Measurements from ENCODE around the gene DSE.

DSE gene

DNA sequence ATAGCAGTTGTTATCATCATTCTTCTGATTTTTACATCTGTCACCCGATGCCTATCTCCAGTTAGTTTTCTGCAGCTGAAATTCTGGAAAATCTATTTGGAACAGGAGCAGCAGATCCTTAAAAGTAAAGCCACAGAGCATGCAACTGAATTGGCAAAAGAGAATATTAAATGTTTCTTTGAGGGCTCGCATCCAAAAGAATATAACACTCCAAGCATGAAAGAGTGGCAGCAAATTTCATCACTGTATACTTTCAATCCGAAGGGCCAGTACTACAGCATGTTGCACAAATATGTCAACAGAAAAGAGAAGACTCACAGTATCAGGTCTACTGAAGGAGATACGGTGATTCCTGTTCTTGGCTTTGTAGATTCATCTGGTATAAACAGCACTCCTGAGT lies 92.6 kb downstream of the DSE start:
- Histone ChIP-seq H3K36me3 (ENCODE audit: insufficient read depth, low read length) (no peaks in the 10 kb centered on the region), H3K27me3 (ENCODE audit: control insufficient read depth in 1 of 2, insufficient read depth in 2 of 2, low read length in 2 of 2) (peaks cover 0 to 13% of the 10 kb centered on the region in 2 donors), H3K9me3 (ENCODE audit: low read length) (no peaks in the 10 kb centered on the region), H3K4me3 (ENCODE audit: low read depth in 1 of 2, low read length in 2 of 2) (no peak overlapping the region), H3K4me1 (ENCODE audit: insufficient read depth, low read length) (no peaks in the 10 kb centered on the region), H3K27ac (ENCODE audit: low read depth, low read length) (no peak overlapping the region), H3K9ac (ENCODE audit: low read length) (no peak overlapping the region)

DNA sequence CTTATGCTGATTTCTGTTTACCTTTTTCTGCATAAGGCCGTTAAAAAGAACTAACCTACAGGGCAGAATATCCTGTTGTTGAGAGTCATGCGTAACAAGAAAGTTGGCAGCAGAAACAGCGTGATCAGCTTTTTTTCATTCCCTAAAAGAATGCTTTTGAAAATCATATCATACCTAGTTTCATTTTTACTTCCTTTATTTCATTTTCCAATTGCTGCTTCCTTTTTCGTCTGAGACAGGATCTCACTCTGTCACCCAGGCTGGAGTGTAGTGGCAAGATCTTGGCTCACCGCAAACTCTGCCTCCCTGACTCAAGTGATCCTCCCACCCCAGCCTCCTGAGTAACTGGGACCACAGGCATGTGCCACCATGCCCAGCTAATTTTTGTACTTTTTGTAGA lies 94.5 kb downstream of the DSE start:
- no peaks in the 10 kb centered on the region for H3K36me3 ChIP-seq (ENCODE audit: insufficient read depth, low read length)
- H3K27me3 ChIP-seq (ENCODE audit: control insufficient read depth in 1 of 2, insufficient read depth in 2 of 2, low read length in 2 of 2) = peaks cover 0 to 13% of the 10 kb centered on the region in 2 donors
- H3K27ac ChIP-seq (ENCODE audit: low read depth, low read length) = no peak overlapping the region
- no peaks in the 10 kb centered on the region for H3K9me3 ChIP-seq (ENCODE audit: low read length)
- no peaks in the 10 kb centered on the region for H3K4me1 ChIP-seq (ENCODE audit: insufficient read depth, low read length)
- no peak overlapping the region for H3K9ac ChIP-seq (ENCODE audit: low read length)
- H3K4me3 ChIP-seq (ENCODE audit: low read depth in 1 of 2, low read length in 2 of 2) = no peak overlapping the region

DNA sequence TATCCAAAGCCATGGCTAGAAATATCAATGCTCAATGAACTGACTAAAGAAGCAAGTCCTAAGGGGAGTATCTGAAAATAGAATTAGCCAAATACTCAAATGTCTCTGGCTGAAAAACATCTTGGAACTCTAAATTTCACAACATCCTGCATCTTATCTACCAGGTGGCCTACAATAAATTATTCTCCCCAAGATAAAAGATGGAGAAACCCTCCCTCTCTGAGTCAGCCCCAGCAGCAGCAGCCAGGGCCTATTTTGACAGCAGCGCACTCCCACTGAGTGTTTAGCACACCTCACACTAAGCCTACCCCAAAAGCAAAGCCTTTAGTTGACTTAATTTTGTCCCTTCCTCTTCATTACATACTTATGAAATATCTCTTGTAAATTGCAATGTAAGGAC lies 96.3 kb downstream of the DSE start:
- Histone ChIP-seq H3K4me3 (ENCODE audit: low read depth in 1 of 2, low read length in 2 of 2) (no peak overlapping the region), H3K27ac (ENCODE audit: low read depth, low read length) (no peak overlapping the region), H3K27me3 (ENCODE audit: control insufficient read depth in 1 of 2, insufficient read depth in 2 of 2, low read length in 2 of 2) (peaks cover 0 to 9% of the 10 kb centered on the region in 2 donors), H3K9ac (ENCODE audit: low read length) (no peak overlapping the region), H3K4me1 (ENCODE audit: insufficient read depth, low read length) (no peaks in the 10 kb centered on the region), H3K9me3 (ENCODE audit: low read length) (no peaks in the 10 kb centered on the region), H3K36me3 (ENCODE audit: insufficient read depth, low read length) (no peaks in the 10 kb centered on the region)

DNA sequence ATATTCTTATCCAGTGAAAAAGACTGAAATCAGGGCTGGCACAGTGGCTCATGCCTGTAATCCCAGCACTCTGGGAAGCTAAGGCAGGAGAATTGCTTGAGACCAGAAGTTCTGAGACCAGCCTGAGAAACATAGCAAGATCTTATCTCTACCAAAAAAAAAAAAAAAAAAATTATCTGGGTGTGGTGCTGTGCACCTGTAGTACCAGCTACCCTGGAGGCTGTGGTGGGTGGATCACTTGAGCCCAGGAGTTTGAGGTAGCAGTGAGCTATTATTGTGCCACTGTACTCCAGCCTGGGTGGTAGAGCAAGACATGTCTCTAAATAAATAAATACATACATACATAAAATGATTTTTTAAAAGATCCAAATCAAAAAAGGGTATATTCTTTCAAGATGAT lies 96.8 kb downstream of the DSE start:
- no peaks in the 10 kb centered on the region for H3K9me3 ChIP-seq (ENCODE audit: low read length)
- H3K4me3 ChIP-seq (ENCODE audit: low read depth in 1 of 2, low read length in 2 of 2) = no peak overlapping the region
- H3K4me1 ChIP-seq (ENCODE audit: insufficient read depth, low read length) = no peaks in the 10 kb centered on the region
- H3K36me3 ChIP-seq (ENCODE audit: insufficient read depth, low read length) = no peaks in the 10 kb centered on the region
- H3K9ac ChIP-seq (ENCODE audit: low read length) = no peak overlapping the region
- H3K27ac ChIP-seq (ENCODE audit: low read depth, low read length) = no peak overlapping the region
- peaks cover 0 to 7% of the 10 kb centered on the region in 2 donors for H3K27me3 ChIP-seq (ENCODE audit: control insufficient read depth in 1 of 2, insufficient read depth in 2 of 2, low read length in 2 of 2)

DNA sequence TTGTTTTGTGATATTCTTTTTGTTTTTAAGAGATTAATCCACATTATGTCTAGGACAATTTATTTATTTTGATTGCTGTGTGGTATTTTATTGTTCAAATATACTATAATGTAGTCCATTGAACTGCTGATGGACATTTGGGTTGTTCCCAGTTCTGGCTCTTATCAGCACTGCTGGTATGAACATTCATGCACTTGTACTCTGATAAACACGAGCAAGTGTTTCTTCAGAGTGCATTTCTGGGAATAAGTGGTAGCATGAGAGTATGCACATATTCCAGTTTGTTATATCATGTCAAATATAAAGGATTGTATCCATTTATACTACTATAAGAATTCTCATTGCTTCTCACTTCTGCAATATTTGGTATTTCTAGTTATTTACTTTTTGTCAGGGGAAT lies 97.5 kb downstream of the DSE start:
- no peak overlapping the region for H3K4me3 ChIP-seq (ENCODE audit: low read depth in 1 of 2, low read length in 2 of 2)
- H3K36me3 ChIP-seq (ENCODE audit: insufficient read depth, low read length) = no peaks in the 10 kb centered on the region
- H3K9me3 ChIP-seq (ENCODE audit: low read length) = no peaks in the 10 kb centered on the region
- H3K27me3 ChIP-seq (ENCODE audit: control insufficient read depth in 1 of 2, insufficient read depth in 2 of 2, low read length in 2 of 2) = peaks cover 0 to under 1% of the 10 kb centered on the region in 2 donors
- H3K27ac ChIP-seq (ENCODE audit: low read depth, low read length) = no peak overlapping the region
- no peaks in the 10 kb centered on the region for H3K4me1 ChIP-seq (ENCODE audit: insufficient read depth, low read length)
- no peak overlapping the region for H3K9ac ChIP-seq (ENCODE audit: low read length)

DNA sequence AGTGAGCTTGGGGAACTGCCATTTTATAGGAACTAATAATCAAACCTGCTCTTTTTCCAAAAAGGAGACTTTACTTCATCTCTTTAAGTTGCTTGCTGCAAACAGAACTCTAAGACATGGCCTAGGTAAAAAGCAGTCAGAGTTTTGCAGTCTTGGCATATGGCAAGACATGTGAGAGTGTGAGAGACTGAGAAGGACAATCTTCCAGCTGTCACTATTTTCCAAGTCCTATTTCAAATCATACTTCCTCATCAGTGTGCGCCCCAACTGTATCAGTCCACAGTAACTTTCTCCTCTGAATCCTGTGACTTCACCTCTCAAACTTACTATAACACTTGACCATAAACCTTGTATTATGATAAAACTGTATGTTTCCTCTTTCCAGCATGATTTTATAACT lies 100.8 kb downstream of the DSE start:
- Histone ChIP-seq H3K4me3 (ENCODE audit: low read depth in 1 of 2, low read length in 2 of 2) (no peak overlapping the region), H3K36me3 (ENCODE audit: insufficient read depth, low read length) (no peaks in the 10 kb centered on the region)

DNA sequence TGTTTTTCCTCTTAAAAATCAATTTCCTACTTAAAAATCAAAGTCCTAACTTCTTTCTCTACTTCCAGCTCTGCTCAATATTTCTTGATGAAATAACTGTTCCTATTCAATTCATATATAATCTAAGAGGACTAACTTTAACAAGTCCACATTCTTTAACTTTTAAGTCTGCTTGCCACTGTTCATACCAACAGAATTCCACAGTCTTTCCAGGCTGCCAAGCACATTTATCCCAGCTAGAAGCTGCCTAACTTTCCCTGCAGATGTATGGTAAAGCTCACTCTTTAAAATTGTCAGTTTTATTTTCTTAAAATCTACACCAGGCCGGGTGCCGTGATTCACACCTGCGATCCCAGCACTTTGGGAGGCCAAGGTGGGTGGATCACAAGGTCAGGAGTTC lies 102.0 kb downstream of the DSE start:
- no peaks in the 10 kb centered on the region for H3K4me1 ChIP-seq (ENCODE audit: insufficient read depth, low read length)
- no peaks in the 10 kb centered on the region for H3K9me3 ChIP-seq (ENCODE audit: low read length)
- H3K36me3 ChIP-seq (ENCODE audit: insufficient read depth, low read length) = no peaks in the 10 kb centered on the region
- H3K4me3 ChIP-seq (ENCODE audit: low read depth in 1 of 2, low read length in 2 of 2) = no peak overlapping the region
- H3K27ac ChIP-seq (ENCODE audit: low read depth, low read length) = no peak overlapping the region
- no peak overlapping the region for H3K9ac ChIP-seq (ENCODE audit: low read length)
- H3K27me3 ChIP-seq (ENCODE audit: control insufficient read depth in 1 of 2, insufficient read depth in 2 of 2, low read length in 2 of 2) = no peaks in the 10 kb centered on the region

More for the DNA sequence above, 100.8 kb downstream of the DSE start:
- H3K9me3 ChIP-seq (ENCODE audit: low read length) = no peaks in the 10 kb centered on the region
- H3K9ac ChIP-seq (ENCODE audit: low read length) = no peak overlapping the region
- H3K27ac ChIP-seq (ENCODE audit: low read depth, low read length) = no peak overlapping the region
- H3K27me3 ChIP-seq (ENCODE audit: control insufficient read depth in 1 of 2, insufficient read depth in 2 of 2, low read length in 2 of 2) = no peaks in the 10 kb centered on the region
- no peaks in the 10 kb centered on the region for H3K4me1 ChIP-seq (ENCODE audit: insufficient read depth, low read length)

DNA sequence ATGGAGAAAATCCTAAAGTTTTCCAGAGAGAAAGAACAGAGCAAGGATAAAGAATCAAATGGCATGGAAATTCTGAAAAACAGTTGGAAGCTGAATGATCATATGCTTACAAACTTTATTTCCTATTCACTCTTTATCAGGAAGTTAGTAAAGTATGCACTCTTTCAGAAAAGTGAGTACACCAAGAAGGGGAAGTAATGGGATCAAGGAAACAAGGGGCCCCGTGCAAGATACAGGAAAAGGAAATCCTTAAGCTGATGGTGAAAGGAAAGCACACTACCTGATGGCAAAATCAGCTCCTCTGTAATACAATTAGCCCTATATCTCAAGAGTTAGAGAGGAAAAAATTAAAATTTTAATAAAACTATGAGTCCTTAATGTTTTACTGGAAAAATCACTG lies 104.4 kb downstream of the DSE start:
- Histone ChIP-seq H3K27ac (ENCODE audit: low read depth, low read length) (no peak overlapping the region), H3K27me3 (ENCODE audit: control insufficient read depth in 1 of 2, insufficient read depth in 2 of 2, low read length in 2 of 2) (no peaks in the 10 kb centered on the region), H3K4me1 (ENCODE audit: insufficient read depth, low read length) (no peaks in the 10 kb centered on the region), H3K36me3 (ENCODE audit: insufficient read depth, low read length) (no peaks in the 10 kb centered on the region), H3K9ac (ENCODE audit: low read length) (no peak overlapping the region), H3K9me3 (ENCODE audit: low read length) (no peaks in the 10 kb centered on the region), H3K4me3 (ENCODE audit: low read depth in 1 of 2, low read length in 2 of 2) (no peak overlapping the region)

DNA sequence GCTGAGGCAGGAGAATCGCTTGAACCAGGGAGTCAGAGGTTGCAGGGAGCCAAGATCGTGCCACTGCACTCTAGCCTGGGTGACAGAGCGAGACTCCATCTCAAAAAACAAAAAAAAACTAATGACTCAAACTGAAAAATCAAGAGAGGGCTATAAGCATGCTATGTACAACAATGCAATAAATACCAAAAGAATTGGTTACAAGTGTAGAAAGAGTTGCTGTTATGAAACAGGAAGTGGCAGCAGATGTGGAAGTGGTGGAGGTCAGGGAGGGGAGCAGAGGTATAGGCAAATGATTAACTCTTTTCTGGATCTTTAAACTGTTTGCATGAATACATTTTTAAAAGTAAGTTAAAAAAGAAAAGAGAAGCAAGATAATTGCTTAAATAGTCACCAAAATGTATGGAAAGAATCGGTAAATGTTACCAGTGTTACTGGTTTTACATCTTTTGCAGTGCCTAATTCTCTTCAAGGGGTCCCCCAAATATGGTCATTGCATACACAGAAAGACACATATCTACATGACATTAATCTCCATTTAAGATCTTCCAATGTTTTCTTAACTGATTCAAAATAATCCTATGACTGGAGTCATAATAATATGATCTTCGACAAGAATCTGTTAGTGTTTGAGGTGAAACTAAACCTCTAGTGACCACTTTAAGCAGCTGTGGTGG lies 105.4 kb downstream of the DSE start:
- Histone ChIP-seq H3K4me3 (ENCODE audit: low read depth in 1 of 2, low read length in 2 of 2) (no peak overlapping the region), H3K4me1 (ENCODE audit: insufficient read depth, low read length) (no peaks in the 10 kb centered on the region), H3K27me3 (ENCODE audit: control insufficient read depth in 1 of 2, insufficient read depth in 2 of 2, low read length in 2 of 2) (no peaks in the 10 kb centered on the region), H3K9ac (ENCODE audit: low read length) (no peak overlapping the region), H3K36me3 (ENCODE audit: insufficient read depth, low read length) (no peaks in the 10 kb centered on the region), H3K27ac (ENCODE audit: low read depth, low read length) (no peak overlapping the region), H3K9me3 (ENCODE audit: low read length) (no peaks in the 10 kb centered on the region)

DNA sequence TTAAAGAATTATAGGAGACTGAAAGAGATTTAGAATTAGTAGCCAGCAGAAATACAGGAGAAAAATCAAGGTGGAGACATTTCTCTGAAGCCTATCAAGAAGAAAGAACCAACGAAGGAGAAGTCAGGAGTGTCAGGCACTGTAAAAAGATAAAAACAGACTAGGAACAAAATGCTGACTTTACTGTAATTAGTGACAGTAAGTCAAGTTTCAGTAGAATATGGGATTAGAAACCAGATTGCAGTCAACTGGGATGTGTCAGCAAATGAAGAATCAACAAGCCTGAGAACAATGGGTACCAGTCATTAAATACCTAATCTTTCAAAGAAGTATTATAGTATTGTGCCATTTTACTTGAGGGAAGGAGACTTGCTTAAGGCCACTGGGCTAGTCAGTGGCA lies 112.0 kb downstream of the DSE start:
- Histone ChIP-seq H3K9me3 (ENCODE audit: low read length) (no peaks in the 10 kb centered on the region), H3K4me1 (ENCODE audit: insufficient read depth, low read length) (no peaks in the 10 kb centered on the region), H3K27me3 (ENCODE audit: control insufficient read depth in 1 of 2, insufficient read depth in 2 of 2, low read length in 2 of 2) (no peaks in the 10 kb centered on the region), H3K27ac (ENCODE audit: low read depth, low read length) (no peak overlapping the region), H3K36me3 (ENCODE audit: insufficient read depth, low read length) (no peaks in the 10 kb centered on the region), H3K4me3 (ENCODE audit: low read depth in 1 of 2, low read length in 2 of 2) (no peak overlapping the region), H3K9ac (ENCODE audit: low read length) (no peak overlapping the region)

DNA sequence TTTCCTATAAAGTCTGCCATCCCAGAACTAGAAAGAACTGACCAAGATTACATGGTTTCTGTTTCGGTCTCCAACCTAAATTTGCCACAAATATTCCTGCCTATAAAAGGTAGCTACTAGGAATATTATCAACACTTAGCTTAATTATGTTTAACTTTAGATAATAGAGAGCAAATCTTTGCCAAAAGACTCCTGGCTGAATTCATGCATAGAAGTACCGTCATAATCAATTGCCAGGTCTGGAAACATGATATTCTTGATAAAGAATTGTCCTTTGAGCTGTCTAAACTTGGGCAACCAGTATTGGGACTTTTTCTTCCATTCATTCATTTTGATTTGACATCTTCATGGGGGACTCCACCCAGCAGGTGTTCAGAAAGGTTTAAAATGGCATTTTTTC lies 112.9 kb downstream of the DSE start:
- no peak overlapping the region for H3K4me3 ChIP-seq (ENCODE audit: low read depth in 1 of 2, low read length in 2 of 2)
- no peaks in the 10 kb centered on the region for H3K27me3 ChIP-seq (ENCODE audit: control insufficient read depth in 1 of 2, insufficient read depth in 2 of 2, low read length in 2 of 2)
- no peak overlapping the region for H3K9ac ChIP-seq (ENCODE audit: low read length)
- H3K36me3 ChIP-seq (ENCODE audit: insufficient read depth, low read length) = no peaks in the 10 kb centered on the region
- no peaks in the 10 kb centered on the region for H3K4me1 ChIP-seq (ENCODE audit: insufficient read depth, low read length)
- H3K27ac ChIP-seq (ENCODE audit: low read depth, low read length) = no peak overlapping the region
- no peaks in the 10 kb centered on the region for H3K9me3 ChIP-seq (ENCODE audit: low read length)

DNA sequence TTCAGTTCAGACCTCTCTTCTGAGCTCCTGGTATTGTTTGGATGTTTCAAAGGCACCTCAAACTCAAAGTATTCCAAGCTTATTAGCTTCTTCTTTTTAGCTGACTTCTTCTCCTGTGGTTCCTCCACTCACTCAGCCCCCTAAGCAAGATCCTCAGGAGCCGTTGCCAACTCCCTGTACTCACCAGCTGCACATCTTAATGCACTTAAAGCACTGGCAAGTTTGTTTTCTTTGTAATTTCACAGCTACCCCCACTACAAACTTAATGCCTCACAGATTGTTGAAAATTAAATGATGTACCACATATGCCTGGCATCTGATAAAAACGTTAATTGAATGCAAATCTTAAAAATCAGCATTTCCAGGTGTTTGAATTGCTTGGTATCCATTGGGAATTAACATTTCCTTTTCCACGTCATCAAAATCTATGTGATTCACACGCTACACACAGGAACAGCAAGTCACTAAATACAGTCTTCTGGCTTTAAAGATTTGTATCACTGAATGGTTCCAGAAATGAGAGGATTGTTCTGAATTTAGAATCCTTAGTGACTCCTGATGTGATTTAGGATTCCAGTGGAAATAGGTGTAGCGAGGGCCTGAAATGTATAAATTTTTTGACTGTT lies 114.9 kb downstream of the DSE start:
- H3K9ac ChIP-seq (ENCODE audit: low read length) = no peak overlapping the region
- no peaks in the 10 kb centered on the region for H3K4me1 ChIP-seq (ENCODE audit: insufficient read depth, low read length)
- H3K36me3 ChIP-seq (ENCODE audit: insufficient read depth, low read length) = no peaks in the 10 kb centered on the region
- no peak overlapping the region for H3K27ac ChIP-seq (ENCODE audit: low read depth, low read length)
- H3K27me3 ChIP-seq (ENCODE audit: control insufficient read depth in 1 of 2, insufficient read depth in 2 of 2, low read length in 2 of 2) = no peaks in the 10 kb centered on the region
- H3K4me3 ChIP-seq (ENCODE audit: low read depth in 1 of 2, low read length in 2 of 2) = no peak overlapping the region
- no peaks in the 10 kb centered on the region for H3K9me3 ChIP-seq (ENCODE audit: low read length)

All from muscle layer of colon (tissue), 2 donors.